Endothelial cell of umbilical vein (primary cell): ENCODE measurements around the gene CCDC7.

Source experiments
- CTCF ChIP-seq, 2 donors: IDR thresholded peaks; 1 replicate in 1 of 2; 2 replicates in 1 of 2; pipeline ENCODE4 v1.5.1; 2011; ENCODE audit warnings: low read length in 2 of 2, mild to moderate bottlenecking in 2 of 2, moderate library complexity in 2 of 2, control low read depth in 1 of 2, inconsistent platforms in 1 of 2, low read depth in 1 of 2; ENCODE audit not compliant: insufficient read depth in 1 of 2; ENCODE audit errors: extremely low read depth in 1 of 2
- EZH2 ChIP-seq: IDR thresholded peaks from 2 replicates; pipeline ENCODE4 v1.6.1; 2012; ENCODE audit warnings: borderline replicate concordance, low read depth, mild to moderate bottlenecking, moderate library complexity, low read length, inconsistent platforms; ENCODE audit not compliant: severe bottlenecking
- POLR2A ChIP-seq: IDR thresholded peaks from 2 replicates; pipeline ENCODE4 v1.6.1; 2012; ENCODE audit warnings: low read depth, mild to moderate bottlenecking, control low read depth, low read length
- TF ChIP-seq, protein P1 (sequence below): IDR thresholded peaks from 2 replicates; pipeline ENCODE4 v1.6.1; 2011; ENCODE audit not compliant: insufficient read depth, insufficient read length

GRCh38 chr10:32436215-32436614, 9.7 kb upstream of the CCDC7 start:
- TF ChIP-seq CTCF (IDR thresholded peaks at IDR 0.05; ENCODE audit: extremely low read depth in 1 of 2, insufficient read depth in 1 of 2, low read depth in 1 of 2, low read length in 2 of 2) (no peak), POLR2A (no peak), EZH2 (no peak)
- TF ChIP-seq, protein P1, sequence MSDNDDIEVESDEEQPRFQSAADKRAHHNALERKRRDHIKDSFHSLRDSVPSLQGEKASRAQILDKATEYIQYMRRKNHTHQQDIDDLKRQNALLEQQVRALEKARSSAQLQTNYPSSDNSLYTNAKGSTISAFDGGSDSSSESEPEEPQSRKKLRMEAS: no peak
